ENCODE measurements around the gene TACR1.

TACR1 gene

DNA sequence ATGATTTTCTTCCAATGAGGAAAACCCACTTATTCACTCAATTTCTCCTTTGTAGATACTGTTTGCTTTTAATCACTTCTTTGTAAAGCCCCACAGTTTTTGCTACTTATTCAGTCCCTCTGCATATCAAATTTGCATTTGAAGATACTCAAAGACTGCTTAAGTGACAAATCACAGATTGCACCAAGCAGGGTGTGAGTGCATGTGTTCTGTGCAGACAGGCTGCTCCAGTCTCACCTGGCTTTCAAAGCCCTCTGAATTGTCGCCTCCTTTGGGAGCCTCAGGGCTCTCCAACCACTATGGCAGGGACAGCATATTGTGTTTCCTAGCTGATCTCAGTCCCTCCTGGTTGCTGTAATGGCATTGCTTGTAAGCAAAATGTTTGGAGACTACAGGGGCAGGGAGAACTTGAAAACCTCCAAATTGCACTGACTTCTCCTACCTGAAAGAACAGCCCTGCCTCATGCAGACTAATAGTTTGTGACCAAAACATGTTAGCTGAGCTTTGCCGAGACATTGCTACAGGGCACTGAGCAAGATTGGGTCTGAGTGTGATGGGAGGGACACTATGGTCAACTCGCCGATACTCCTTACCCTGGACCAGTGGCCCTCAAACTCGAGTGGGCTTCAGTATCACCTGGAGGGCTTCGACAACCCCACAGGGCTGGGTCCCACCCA lies 144.0 kb downstream of the TACR1 start:
- no peaks in the 10 kb centered on the region for H3K36me3 Mint-ChIP-seq (ENCODE audit: low read depth)
- peaks cover 15% of the 10 kb centered on the region for H3K27me3 Mint-ChIP-seq (ENCODE audit: low read depth, poor library complexity)
- no peak overlapping the region for H3K4me3 Mint-ChIP-seq
- no peak for DNase-seq
- H3K4me1 Mint-ChIP-seq, result peaks cover 10% of the 10 kb centered on the region
- peaks cover 3% of the 10 kb centered on the region for H3K9me3 Mint-ChIP-seq
- TF ChIP-seq, protein P1, sequence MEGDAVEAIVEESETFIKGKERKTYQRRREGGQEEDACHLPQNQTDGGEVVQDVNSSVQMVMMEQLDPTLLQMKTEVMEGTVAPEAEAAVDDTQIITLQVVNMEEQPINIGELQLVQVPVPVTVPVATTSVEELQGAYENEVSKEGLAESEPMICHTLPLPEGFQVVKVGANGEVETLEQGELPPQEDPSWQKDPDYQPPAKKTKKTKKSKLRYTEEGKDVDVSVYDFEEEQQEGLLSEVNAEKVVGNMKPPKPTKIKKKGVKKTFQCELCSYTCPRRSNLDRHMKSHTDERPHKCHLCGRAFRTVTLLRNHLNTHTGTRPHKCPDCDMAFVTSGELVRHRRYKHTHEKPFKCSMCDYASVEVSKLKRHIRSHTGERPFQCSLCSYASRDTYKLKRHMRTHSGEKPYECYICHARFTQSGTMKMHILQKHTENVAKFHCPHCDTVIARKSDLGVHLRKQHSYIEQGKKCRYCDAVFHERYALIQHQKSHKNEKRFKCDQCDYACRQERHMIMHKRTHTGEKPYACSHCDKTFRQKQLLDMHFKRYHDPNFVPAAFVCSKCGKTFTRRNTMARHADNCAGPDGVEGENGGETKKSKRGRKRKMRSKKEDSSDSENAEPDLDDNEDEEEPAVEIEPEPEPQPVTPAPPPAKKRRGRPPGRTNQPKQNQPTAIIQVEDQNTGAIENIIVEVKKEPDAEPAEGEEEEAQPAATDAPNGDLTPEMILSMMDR (IDR thresholded peaks at IDR 0.05), result no peak
- no peak overlapping the region for H3K27ac Mint-ChIP-seq

DNA sequence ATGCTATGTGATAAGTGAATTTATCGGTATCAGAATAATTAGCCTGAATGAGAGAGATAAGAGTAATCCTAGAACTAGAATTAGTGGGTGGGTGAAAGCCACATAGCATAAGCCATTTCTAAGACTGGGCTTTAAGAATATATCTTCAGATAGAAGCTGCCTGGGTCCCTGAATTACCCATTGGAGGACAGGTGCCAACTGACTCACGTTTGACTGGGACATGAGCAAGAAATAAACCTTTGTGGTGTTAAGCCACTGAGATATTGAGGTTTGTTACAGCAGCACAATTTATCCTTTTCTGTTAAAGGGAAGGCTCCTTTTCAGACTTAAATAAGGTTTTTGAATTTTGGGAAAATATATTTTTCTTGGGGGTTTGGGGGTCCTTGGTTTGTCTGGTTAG lies 145.0 kb downstream of the TACR1 start:
- TF ChIP-seq, protein P1 (IDR thresholded peaks at IDR 0.05), result no peak
- H3K9me3 Mint-ChIP-seq, result peaks cover 3% of the 10 kb centered on the region
- H3K4me3 Mint-ChIP-seq, result no peak overlapping the region
- no peak overlapping the region for H3K27ac Mint-ChIP-seq
- no peaks in the 10 kb centered on the region for H3K36me3 Mint-ChIP-seq (ENCODE audit: low read depth)
- peaks cover 9% of the 10 kb centered on the region for H3K27me3 Mint-ChIP-seq (ENCODE audit: low read depth, poor library complexity)
- H3K4me1 Mint-ChIP-seq, result peaks cover 10% of the 10 kb centered on the region
- DNase-seq, result no peak

DNA sequence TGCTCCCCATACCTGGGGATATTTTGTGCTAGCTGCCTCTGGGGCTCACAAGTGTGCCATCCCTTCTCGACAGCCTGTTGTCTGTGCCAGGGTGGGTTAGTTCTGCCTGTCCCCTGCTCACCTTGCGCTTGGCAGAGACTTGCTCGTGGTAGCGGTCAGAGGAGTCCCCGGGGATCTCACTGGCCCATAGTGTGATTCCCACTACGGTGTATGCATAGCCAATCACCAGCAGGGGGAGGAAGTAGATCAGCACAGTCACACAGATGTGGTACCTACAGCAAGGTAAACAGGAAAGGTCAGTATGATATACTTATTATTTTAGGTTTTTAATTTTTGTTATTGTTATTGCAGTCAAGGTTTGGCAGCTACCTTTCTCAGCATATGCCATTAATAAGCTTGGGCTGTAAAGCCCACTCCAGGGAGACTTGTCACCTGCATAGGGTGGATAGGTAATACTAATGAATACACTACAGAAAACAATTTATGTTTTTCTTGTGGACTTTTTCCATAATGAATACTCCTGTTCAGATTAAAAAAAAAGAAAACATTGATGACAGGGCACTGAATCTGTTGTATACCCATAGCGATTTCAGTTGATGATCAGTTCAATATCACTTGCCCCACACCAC lies 145.7 kb downstream of the TACR1 start:
- TF ChIP-seq, protein P1 (IDR thresholded peaks at IDR 0.05), result peak; percentile 81
- Mint-ChIP-seq H3K36me3 (ENCODE audit: low read depth) (no peaks in the 10 kb centered on the region), H3K4me1 (peaks cover 10% of the 10 kb centered on the region), H3K27ac (no peak overlapping the region), H3K9me3 (peaks cover 3% of the 10 kb centered on the region), H3K27me3 (ENCODE audit: low read depth, poor library complexity) (peaks cover 12% of the 10 kb centered on the region), H3K4me3 (no peak overlapping the region)
- DNase-seq, result peak; percentile 62

DNA sequence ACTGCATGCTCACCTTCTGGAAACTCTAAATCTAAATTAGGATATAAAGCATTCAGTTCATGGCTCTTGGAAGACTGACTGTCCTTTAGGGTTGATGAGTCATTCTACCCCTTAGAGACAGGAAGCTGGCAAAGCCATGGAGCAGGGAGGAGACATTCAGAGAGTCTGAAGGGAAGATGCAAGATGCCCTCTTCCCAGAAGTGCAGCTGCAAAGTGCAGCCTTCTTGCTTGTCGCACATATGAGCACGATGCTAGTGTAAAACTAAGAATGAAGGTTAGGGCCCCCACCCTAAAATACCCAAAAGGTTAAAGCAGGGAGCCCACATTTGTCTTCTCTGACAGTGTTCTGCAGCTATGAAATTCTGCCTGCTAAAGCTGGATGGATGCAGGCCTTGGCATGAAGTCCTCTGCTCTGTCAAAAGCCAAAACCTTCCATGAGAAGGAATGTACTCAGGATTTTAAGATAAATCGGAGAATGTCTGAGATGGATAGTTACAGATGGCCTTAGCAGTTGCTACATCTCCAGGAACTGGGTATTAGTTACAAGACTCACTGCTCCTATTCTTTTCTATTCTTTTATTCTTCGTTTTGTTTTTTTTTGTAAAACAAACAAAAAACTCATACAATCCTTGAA lies 151.2 kb downstream of the TACR1 start:
- TF ChIP-seq, protein P1 (IDR thresholded peaks at IDR 0.05), result no peak
- no peaks in the 10 kb centered on the region for H3K9me3 Mint-ChIP-seq
- H3K4me1 Mint-ChIP-seq, result peaks cover 10% of the 10 kb centered on the region
- H3K4me3 Mint-ChIP-seq, result no peak overlapping the region
- DNase-seq, result no peak
- peaks cover 10% of the 10 kb centered on the region for H3K27me3 Mint-ChIP-seq (ENCODE audit: low read depth, poor library complexity)
- no peak overlapping the region for H3K27ac Mint-ChIP-seq
- no peaks in the 10 kb centered on the region for H3K36me3 Mint-ChIP-seq (ENCODE audit: low read depth)

DNA sequence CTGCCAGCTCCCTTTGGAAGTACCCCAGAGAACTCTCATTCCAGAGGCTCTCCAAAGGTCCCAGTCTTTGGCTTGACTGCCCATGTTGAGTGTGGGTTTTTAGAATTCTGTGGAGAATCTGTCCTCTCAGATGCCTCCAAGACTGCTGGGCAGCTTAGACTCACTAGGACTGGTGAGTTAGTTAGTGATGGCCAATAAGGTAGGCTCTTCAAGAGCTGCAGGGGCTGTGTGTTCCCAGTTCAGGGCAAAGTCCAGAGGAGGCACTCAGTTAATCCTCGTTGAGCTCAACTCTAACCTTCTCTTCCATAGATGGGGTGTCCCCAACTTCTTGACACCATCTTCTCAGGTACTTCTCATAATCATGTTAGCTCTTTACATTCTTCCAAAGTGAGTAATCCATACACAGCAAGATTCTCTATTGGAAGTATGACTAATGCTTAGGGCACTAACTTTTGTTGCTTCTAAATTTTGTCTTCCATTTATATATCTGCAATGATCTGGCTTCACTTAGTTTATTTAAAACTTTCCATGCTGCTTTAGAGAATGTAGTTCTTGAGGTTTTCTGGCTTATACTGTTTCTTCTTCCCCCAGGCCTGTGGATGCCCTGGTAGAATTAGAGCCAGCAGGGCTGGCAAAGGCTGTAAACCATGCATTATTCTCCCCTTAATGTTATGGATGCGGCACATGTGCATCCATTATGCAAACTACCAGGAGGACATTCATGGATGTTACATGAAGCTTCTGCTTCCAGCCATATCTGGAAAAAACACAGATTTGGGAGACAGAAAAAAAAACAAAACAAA lies 151.9 kb downstream of the TACR1 start:
- Mint-ChIP-seq H3K9me3 (no peaks in the 10 kb centered on the region), H3K4me3 (no peak overlapping the region), H3K36me3 (ENCODE audit: low read depth) (no peaks in the 10 kb centered on the region), H3K27ac (no peak overlapping the region), H3K27me3 (ENCODE audit: low read depth, poor library complexity) (peaks cover 7% of the 10 kb centered on the region), H3K4me1 (peaks cover 10% of the 10 kb centered on the region)
- DNase-seq, result no peak
- TF ChIP-seq, protein P1 (IDR thresholded peaks at IDR 0.05), result no peak
